Measurements from ENCODE around the gene TUBGCP3.
"Not testable (repeated sequence)": the region's sequence is repeated elsewhere in the genome, so short reads cannot be mapped to it uniquely, and the experiment has no call there.

Gene TUBGCP3

GRCh38 chr13:112579310-112579843 lies 8.6 kb downstream of the TUBGCP3 start:
- no peak for DNase-seq (ENCODE audit: low read depth, low spot score)

GRCh38 chr13:112576768-112577167 lies 11.2 kb downstream of the TUBGCP3 start:
- DNase-seq (ENCODE audit: low read depth, low spot score): no peak

GRCh38 chr13:112576191-112576590 lies 11.8 kb downstream of the TUBGCP3 start:
- no peak for DNase-seq (ENCODE audit: low read depth, low spot score)

- no peak for DNase-seq (ENCODE audit: low read depth, low spot score)
These were observed 12.3 kb downstream of the TUBGCP3 start for GRCh38 chr13:112575675-112576074.

GRCh38 chr13:112574834-112575613 lies 12.9 kb downstream of the TUBGCP3 start:
- DNase-seq (ENCODE audit: low read depth, low spot score): no peak

- DNase-seq (ENCODE audit: low read depth, low spot score): no peak
These were observed 13.5 kb downstream of the TUBGCP3 start for GRCh38 chr13:112574416-112574815.

- DNase-seq (ENCODE audit: low read depth, low spot score): no peak
These were observed 14.2 kb downstream of the TUBGCP3 start for GRCh38 chr13:112573710-112574109.

GRCh38 chr13:112572366-112572765 lies 15.6 kb downstream of the TUBGCP3 start:
- DNase-seq (ENCODE audit: low read depth, low spot score): no peak

- DNase-seq (ENCODE audit: low read depth, low spot score): no peak
These were observed 18.1 kb downstream of the TUBGCP3 start for GRCh38 chr13:112569821-112570220.

- DNase-seq (ENCODE audit: low read depth, low spot score): no peak
These were observed 20.6 kb downstream of the TUBGCP3 start for GRCh38 chr13:112567161-112567862.

GRCh38 chr13:112562786-112563383 lies 25.1 kb downstream of the TUBGCP3 start:
- DNase-seq (ENCODE audit: low read depth, low spot score): no peak

GRCh38 chr13:112562254-112562653 lies 25.7 kb downstream of the TUBGCP3 start:
- no peak for DNase-seq (ENCODE audit: low read depth, low spot score)

GRCh38 chr13:112561478-112561877 lies 26.5 kb downstream of the TUBGCP3 start:
- no peak for DNase-seq (ENCODE audit: low read depth, low spot score)

GRCh38 chr13:112558696-112559418 lies 29.1 kb downstream of the TUBGCP3 start:
- DNase-seq (ENCODE audit: low read depth, low spot score): no peak

- DNase-seq (ENCODE audit: low read depth, low spot score): no peak
These were observed 31.4 kb downstream of the TUBGCP3 start for GRCh38 chr13:112556600-112556999.

GRCh38 chr13:112554214-112554850 lies 33.6 kb downstream of the TUBGCP3 start:
- DNase-seq (ENCODE audit: low read depth, low spot score): no peak

GRCh38 chr13:112548975-112549374 lies 39.0 kb downstream of the TUBGCP3 start:
- DNase-seq (ENCODE audit: low read depth, low spot score): not testable (repeated sequence)

- no peak for DNase-seq (ENCODE audit: low read depth, low spot score)
These were observed 42.1 kb downstream of the TUBGCP3 start for GRCh38 chr13:112545856-112546255.

GRCh38 chr13:112532837-112533745 lies 54.9 kb downstream of the TUBGCP3 start:
- DNase-seq (ENCODE audit: low read depth, low spot score): no peak

- no peak for DNase-seq (ENCODE audit: low read depth, low spot score)
These were observed 56.6 kb downstream of the TUBGCP3 start for GRCh38 chr13:112531263-112531794.

All from iPS DF 19.7 (cell line).